ENCODE data around the gene LYPD3. TPM values are rescaled to one million over a fixed set of nuclear protein-coding genes. Genes with fewer than 3 reads are reported as not detected.

Gene LYPD3
- total and polyA plus RNA-seq, 10 of the 15 experiments (the other 5 are each of a cell fraction or from before 2014, with no cell fraction given): 0.03 to 0.28 (median 0.12) TPM; not detected in 6

DNA sequence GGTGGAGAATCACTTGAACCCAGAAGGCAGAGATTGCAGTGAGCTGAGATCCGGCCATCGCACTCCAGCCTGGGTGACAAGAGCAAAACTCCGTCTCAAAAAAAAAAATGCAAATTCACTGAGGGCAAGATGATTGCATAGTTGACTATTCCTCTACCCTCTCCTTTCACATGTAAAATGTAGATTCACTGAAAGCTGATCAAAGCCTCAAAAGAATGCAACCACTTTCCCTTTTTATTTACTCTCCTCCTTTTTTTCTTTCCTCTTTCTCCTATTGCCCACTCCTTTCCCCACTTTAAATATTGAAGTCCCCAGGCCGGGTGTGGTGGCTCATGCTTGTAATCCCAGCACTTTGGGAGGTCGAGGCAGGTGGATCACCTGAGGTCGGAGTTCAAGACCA is 44.5 kb downstream of the LYPD3 start:
- DNase-seq (ENCODE audit: low read depth, low spot score) (no peak), ATAC-seq (no peak), FAIRE-seq (no peak)
- Histone ChIP-seq H3K4me2 (ENCODE audit: control insufficient read depth, insufficient read depth) (no peak overlapping the region), H3K27ac (ENCODE audit: control insufficient read depth, insufficient read depth) (no peak overlapping the region), H4K20me1 (ENCODE audit: control insufficient read depth, insufficient read depth) (no peaks in the 10 kb centered on the region), H3K4me3 (no peak overlapping the region), H3K36me3 (ENCODE audit: control insufficient read depth in 2 of 2, insufficient read depth in 2 of 2, low read length in 1 of 2) (no peaks in the 10 kb centered on the region), H2AFZ (ENCODE audit: control insufficient read depth, low read depth, low read length) (no peak overlapping the region), H3K4me1 (ENCODE audit: control insufficient read depth, insufficient read depth, low read length) (no peaks in the 10 kb centered on the region), H3K9me3 (replicated peaks; ENCODE audit: control insufficient read depth, insufficient read depth, low read length) (no peaks in the 10 kb centered on the region), H3K9ac (ENCODE audit: control insufficient read depth, insufficient read depth, low read length) (no peak overlapping the region), H3K27me3 (replicated peaks in 1 of 2; ENCODE audit: control insufficient read depth in 2 of 2, insufficient read depth in 2 of 2, low read length in 1 of 2) (no peaks in the 10 kb centered on the region), H3K79me2 (ENCODE audit: control insufficient read depth, insufficient read depth, low read length) (no peaks in the 10 kb centered on the region)
- ChIA-PET POLR2A (no interaction called here), RAD21 (ENCODE audit: unreplicated experiment) (no interaction called here), CTCF (interaction anchor here (1.1 kb wide), 1 partner anchor 99 kb away, joined by 3 read pairs; no protein-coding TSS in a partner anchor), SMC1A (ENCODE audit: uncharacterized antibody, unreplicated experiment) (no interaction called here)
- 32% methylated on average over 6 of the region's 6 CpGs for WGBS (ENCODE audit: insufficient coverage, insufficient replicate concordance, low lambda C conversion rate, missing lambda C conversion rate)
- in situ Hi-C loops (cut with MboI) (no loop called here), intact Hi-C loops (cut with micrococcal nuclease; ENCODE audit: unreplicated experiment) (no loop called here)
- BruUV-seq (replicated peaks): no TSS peak
- TF ChIP-seq IKZF1 (conservative IDR thresholded peaks at IDR 0.05): no peak
- TF ChIP-seq RAD21 (IDR thresholded peaks at IDR 0.05; ENCODE audit: insufficient read depth, low read depth, low read length): no peak
- TF ChIP-seq RCOR1 (conservative IDR thresholded peaks at IDR 0.05; ENCODE audit: low read depth, low read length): no peak
- TF ChIP-seq, protein P1, sequence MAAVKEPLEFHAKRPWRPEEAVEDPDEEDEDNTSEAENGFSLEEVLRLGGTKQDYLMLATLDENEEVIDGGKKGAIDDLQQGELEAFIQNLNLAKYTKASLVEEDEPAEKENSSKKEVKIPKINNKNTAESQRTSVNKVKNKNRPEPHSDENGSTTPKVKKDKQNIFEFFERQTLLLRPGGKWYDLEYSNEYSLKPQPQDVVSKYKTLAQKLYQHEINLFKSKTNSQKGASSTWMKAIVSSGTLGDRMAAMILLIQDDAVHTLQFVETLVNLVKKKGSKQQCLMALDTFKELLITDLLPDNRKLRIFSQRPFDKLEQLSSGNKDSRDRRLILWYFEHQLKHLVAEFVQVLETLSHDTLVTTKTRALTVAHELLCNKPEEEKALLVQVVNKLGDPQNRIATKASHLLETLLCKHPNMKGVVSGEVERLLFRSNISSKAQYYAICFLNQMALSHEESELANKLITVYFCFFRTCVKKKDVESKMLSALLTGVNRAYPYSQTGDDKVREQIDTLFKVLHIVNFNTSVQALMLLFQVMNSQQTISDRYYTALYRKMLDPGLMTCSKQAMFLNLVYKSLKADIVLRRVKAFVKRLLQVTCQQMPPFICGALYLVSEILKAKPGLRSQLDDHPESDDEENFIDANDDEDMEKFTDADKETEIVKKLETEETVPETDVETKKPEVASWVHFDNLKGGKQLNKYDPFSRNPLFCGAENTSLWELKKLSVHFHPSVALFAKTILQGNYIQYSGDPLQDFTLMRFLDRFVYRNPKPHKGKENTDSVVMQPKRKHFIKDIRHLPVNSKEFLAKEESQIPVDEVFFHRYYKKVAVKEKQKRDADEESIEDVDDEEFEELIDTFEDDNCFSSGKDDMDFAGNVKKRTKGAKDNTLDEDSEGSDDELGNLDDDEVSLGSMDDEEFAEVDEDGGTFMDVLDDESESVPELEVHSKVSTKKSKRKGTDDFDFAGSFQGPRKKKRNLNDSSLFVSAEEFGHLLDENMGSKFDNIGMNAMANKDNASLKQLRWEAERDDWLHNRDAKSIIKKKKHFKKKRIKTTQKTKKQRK (IDR thresholded peaks at IDR 0.05; ENCODE audit: low read depth, low read length): no peak
- no peak for TF ChIP-seq NR2F1 (conservative IDR thresholded peaks at IDR 0.05)
- TF ChIP-seq STAT3 (IDR thresholded peaks at IDR 0.05; ENCODE audit: low read depth, low read length): no peak
- TF ChIP-seq, protein P2, sequence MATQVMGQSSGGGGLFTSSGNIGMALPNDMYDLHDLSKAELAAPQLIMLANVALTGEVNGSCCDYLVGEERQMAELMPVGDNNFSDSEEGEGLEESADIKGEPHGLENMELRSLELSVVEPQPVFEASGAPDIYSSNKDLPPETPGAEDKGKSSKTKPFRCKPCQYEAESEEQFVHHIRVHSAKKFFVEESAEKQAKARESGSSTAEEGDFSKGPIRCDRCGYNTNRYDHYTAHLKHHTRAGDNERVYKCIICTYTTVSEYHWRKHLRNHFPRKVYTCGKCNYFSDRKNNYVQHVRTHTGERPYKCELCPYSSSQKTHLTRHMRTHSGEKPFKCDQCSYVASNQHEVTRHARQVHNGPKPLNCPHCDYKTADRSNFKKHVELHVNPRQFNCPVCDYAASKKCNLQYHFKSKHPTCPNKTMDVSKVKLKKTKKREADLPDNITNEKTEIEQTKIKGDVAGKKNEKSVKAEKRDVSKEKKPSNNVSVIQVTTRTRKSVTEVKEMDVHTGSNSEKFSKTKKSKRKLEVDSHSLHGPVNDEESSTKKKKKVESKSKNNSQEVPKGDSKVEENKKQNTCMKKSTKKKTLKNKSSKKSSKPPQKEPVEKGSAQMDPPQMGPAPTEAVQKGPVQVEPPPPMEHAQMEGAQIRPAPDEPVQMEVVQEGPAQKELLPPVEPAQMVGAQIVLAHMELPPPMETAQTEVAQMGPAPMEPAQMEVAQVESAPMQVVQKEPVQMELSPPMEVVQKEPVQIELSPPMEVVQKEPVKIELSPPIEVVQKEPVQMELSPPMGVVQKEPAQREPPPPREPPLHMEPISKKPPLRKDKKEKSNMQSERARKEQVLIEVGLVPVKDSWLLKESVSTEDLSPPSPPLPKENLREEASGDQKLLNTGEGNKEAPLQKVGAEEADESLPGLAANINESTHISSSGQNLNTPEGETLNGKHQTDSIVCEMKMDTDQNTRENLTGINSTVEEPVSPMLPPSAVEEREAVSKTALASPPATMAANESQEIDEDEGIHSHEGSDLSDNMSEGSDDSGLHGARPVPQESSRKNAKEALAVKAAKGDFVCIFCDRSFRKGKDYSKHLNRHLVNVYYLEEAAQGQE (IDR thresholded peaks at IDR 0.05; ENCODE audit: low read depth, low read length): no peak
- TF ChIP-seq, protein P3, sequence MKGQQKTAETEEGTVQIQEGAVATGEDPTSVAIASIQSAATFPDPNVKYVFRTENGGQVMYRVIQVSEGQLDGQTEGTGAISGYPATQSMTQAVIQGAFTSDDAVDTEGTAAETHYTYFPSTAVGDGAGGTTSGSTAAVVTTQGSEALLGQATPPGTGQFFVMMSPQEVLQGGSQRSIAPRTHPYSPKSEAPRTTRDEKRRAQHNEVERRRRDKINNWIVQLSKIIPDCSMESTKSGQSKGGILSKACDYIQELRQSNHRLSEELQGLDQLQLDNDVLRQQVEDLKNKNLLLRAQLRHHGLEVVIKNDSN (IDR thresholded peaks at IDR 0.05; ENCODE audit: borderline replicate concordance, extremely low read length, insufficient read depth, low read depth, low read length): no peak
- TF ChIP-seq RELA (IDR thresholded peaks at IDR 0.05; ENCODE audit: borderline replicate concordance, partially characterized antibody): no peak
- TF ChIP-seq EGR1 (IDR thresholded peaks at IDR 0.05; ENCODE audit: borderline replicate concordance in 1 of 2, low read depth in 2 of 2, low read length in 2 of 2): no peak
- TF ChIP-seq NFYB (IDR thresholded peaks at IDR 0.05; ENCODE audit: insufficient read depth, low read depth, low read length): no peak
- TF ChIP-seq PAX5 (IDR thresholded peaks at IDR 0.05; ENCODE audit: borderline replicate concordance, low read depth, low read length): no peak
- no peak for TF ChIP-seq KAT2A (conservative IDR thresholded peaks at IDR 0.05; ENCODE audit: control insufficient read depth, low read depth, low read length)
- no peak for TF ChIP-seq NR2C1 (IDR thresholded peaks at IDR 0.05)

Measured in GM12878 (cell line).